ENCODE results near the gene STK24.
A peak's percentile ranks its signal among the peaks of the same experiment; 100 is the strongest.

STK24 gene

DNA sequence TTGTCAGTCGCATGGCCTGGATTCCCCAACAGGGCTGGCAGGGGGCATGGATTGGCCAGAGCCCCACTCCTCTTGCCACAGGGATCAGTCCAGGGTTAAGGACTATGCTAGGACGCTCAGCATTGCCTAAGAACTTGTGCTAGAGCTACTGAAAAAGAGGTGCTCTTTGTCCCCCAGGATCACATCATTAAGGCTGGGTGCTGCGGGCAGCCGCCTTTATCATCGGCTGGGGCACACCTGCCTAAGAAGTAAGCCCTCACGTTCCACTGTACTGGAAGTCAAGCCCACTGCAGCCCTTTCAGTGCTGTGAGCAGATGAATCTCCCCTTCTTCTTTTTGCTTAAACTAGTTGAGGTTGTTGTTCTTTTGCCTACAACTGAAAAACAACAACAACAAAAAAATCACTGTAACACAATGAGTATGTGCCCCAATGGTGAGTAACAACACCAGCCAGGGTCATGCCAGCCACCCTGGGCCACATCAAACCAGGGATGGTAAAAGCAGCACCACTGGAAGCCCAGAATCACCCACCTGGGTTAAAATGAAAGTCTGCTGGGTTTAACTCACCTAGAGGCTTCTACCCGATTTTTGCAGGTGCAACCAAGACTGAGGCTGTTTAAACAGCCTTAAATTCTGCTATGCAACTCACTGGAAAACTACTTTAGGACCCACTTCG, 20.6 kb downstream of the STK24 start:
- DNase-seq, result no peak

DNA sequence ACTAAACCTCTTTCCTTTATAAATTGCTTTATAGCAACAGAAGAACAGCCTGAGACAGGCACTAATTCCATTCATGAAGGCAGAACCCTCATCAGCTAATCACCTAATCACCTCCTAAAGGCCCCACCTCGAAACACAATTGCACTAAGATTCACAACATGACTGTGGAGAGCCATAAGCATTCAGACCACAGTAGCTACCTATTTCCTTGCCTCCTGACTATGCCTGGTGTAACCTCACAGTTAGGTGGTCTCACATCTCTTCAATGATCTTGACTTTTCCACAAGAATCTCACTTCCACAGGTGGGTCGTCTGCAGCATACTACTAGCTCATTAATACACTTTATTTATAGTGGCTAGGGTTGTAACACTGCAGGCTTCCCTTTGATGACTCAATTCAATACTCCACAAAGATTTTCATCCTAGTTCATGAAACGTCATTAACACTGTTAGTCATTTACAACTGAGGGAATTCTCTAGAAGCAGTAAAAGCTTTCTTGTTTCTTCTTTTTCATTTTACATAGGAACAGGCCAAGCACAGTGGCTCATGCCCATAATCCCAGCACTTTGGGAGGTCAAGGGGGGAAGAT, 27.1 kb downstream of the STK24 start:
- DNase-seq, result no peak

DNA sequence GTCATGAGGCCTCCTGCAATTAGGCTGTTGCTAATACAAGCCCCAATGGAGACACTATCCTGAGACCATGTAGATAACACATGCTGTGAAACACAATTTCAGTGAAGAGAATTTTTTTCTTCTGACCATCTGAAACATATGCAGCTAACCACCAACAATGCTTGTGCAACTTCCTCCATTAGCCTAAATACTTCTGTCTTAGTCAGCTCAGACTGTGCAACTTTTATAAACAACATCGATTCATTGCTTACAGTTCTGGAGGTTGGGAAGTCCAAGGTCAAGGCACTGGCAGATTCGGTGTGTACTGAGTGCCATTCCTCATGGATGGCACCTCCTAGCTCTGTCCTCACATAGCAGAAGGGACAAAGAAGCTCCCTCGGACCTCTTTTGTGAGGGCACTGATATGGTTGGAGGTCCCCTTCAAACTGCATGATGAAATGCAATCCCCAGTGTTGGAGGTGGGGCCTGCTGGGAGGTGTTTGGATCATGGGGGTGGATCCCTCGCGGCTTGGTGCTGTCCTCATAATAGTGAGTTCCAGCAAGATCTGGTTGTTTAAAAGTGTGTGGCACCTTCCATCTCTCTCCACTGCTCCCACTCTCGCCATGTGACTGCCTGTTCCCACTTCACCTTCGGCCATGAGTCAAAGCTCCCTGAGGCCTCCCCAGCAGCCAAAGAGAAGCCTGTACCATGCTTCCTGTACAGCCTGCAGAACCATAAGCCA, 27.7 kb downstream of the STK24 start:
- DNase-seq, result no peak

DNA sequence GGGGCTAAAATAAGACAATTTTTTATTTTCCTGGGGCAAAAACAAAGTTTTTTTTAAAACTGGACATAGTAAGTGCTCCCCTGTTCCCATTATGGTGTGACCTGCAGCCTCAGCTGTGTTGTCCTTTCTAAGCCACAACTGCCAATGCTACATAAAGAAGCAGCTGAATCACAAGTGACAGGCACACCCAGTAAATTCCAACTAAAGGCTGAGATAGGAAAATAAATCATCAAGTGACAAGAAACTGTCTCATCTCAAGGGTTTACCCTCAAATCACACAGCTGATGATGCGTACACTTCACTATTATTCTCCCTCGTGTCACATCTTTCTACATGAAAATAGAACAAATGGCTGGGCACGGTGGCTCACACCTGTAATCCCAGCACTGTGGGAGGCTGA, 28.7 kb downstream of the STK24 start:
- DNase-seq, result no peak

DNA sequence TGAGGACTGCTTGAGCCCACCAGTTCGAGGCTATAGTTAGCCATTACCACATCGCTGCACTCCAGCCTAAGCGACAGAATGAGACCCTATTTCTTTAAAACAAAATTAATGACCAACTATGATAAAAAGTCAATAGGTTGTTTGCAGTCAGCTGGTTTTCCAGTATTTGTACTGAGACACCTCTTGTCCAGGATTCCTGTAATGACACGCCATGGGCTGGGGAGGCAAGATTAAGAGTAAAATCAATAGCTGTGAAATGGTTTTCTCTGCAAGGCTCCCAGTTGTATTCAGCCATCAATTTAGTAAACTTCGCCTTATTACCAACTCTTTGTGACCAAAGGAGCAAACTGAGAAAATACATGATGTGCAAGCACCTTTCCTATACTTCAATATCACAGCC, 29.5 kb downstream of the STK24 start:
- DNase-seq, result no peak

DNA sequence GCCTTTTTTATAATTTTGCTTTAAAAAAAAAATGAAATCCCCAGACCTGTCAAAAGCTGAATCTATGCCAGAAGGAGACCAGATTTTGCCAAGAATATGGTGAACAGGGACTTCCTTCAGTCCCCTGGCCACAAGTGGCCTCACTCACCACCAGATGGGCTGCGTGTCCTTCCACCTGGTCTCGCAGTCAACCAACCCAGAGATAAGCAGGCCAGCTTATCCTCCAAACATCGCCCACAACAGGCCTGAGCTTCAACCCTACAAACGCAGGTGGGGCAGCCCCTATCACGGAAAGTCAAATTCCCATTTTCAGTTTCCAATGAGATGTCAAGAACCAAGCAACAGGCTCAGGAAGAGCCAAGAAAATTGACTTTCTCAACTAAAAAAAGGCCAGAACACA, 30.5 kb downstream of the STK24 start:
- DNase-seq, result no peak

DNA sequence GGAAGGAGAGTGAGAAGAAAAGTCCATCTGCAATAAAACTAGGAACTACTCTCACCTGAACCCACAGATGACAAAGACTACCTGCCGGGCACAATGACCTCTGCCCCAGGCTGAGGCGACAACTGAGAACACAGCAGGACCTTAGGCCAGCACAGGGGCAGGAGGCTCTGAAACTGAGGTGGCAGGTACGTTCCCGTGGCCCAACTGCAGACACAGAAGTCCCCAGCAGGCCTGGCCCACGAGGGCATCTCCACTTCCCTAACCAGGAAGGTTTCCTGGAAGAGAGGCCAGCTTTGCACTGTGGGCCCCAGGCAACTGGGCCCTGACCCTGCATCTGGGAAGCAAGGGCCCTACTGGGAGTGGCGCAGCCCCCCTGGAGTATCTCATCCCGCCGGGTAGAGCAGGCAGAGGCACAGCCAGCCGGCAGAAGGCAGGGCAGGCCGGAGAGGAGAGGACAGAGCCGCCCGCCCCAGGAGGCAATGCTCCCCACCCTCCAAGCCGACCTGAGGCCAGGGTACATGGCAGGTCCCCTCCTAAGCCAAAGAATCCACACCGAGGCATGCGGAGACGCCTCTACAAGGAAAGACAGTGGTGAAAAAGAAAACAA, 32.7 kb downstream of the STK24 start:
- DNase-seq, result no peak

DNA sequence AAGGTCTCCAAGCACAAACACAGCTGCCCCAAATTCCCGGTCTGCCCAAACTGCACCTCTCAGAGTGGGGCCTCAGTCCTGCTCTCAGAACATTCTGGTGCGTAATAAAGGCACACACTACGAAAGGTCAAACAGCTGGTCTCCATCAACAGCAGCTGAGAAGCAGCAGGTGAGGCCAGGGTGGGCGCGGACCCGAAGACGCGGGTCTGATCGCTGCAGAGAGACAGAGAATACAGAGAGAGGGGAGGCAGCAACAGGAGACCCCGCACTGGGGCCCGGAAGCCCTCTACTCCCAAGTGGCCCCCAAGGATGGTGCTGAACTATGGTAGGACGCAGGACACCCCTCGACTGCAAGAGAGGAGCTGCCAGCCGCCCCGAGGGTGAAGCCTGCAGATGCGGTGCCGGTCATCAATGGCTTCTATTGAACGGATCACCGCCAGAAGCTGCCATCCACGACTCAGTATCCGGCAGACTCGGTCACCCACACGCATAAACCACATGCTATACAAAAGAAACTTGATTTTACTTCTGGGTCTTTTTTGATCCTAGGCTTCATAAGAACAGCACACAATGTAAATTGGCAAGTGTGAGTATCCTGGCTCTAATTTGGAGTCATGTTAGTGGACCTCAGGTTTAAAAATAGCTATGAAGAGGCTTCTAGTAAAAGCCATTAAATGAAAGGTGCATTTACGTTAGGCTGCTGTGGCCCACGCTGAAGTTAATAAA, 33.4 kb downstream of the STK24 start:
- DNase-seq, result no peak

DNA sequence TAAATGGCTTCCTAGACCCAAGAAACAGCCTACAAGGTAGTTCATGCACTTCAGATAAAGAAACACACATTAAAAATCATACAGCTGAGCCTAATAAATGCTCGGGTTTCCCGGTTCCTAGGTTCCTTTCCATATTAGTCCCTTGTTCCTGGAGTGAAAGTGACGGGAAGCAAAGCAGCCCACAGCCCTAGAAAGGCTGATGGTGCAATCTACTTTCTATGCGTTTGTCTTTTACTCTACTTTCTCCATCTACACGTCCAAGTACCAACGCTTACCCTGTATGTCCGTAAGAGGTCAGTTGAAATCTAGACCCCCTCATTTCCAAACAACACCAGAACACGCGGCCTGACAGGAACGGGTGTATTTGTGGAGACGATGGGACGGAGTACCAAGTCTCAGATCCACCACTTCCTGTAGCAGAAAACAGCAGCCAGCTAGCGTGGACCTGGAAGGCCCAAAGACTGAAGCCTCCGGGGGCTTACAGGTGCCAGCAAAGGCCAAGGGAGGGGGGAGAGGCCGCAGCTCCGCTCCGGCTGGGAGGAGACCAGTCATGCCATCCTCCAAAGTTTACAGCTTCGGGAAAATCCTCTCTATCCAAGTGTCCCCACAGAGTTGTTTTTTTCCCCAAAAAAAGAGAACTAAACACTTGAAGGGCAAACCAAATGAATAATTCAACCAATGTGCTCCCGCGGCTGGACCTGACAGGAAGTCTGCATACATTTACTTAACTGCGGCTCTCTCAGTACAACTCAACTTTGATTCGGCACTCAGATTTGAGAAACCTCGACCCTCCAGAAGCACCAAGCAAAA, 34.1 kb downstream of the STK24 start:
- DNase-seq, result no peak

DNA sequence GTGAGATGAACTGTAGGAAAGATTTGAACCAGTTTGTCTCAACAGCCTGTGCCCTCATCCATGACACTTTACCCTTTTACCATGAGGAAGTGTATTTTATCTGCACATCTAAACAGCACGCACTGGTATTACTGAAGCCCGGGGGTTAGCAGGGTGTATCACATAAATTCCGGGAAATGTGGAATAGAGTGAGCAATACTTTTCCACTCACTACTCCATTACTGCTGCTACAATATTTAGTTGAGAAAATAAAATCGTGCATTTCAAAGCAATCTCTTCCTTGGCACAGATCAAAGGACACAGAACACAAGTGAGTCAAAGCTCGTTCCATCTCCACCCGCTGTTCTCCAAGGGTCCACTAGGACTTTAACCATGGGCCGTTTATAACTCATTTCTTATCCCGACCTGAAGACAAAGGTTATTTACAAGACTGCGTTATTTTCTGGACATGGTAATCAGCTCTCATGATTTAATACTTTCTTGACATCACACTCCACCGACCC, 35.2 kb downstream of the STK24 start:
- no peak for DNase-seq

DNA sequence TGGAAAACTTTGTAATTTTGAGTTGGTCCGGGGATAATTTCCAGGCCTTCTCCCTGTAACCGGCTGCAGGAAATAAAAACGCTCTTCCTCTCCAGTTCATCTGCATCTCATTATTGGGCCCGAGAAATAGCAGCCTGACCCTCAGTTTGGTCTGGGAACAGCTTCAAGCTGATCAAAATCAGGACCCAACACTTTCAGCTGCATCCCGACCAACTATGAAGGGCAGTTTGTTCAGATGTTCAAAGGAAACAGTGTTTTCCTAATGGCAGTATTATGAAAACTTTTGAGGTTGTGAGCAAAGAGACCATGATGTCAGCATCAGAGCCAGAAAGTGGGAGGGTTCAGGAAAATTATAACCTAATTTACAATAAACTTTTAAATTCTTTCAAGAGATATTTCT, 35.7 kb downstream of the STK24 start:
- DNase-seq, result no peak

DNA sequence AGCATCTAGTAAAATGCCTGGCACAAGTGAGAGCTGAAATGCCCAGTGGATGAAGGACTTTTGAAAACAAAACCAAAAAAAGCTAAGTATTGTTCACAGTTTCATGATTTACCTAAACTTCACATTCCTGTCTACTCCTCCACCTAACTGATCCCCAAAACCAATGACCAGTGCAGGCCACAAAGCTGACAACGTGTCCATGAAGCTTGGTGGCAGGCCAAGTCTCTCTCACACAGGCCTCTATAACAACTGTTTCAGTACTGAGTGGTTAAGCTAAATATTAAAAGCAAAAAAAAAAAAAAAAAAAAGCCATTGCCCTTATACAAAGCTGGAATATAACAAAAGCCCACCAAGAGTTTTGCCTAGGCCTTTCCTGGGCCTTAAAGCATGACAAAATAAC, 36.4 kb downstream of the STK24 start:
- no peak for DNase-seq

DNA sequence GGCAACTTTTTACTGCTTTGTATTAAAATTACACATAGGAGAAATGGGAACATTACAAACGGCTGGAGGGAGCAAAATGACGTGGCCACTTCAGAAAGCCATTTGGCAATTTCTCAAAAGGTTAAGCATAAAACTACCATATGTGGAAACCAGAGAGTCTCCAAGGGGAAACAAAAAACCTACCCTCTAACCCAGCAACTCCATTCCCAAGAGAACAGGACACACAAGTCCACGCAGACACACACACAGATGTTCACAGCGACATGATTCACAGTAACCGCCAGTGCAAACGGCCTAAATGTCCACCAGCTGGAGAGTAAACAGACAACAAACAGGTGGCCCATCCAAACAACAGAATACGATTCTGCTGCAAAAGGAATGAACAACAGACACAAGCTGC, 37.2 kb downstream of the STK24 start:
- no peak for DNase-seq

DNA sequence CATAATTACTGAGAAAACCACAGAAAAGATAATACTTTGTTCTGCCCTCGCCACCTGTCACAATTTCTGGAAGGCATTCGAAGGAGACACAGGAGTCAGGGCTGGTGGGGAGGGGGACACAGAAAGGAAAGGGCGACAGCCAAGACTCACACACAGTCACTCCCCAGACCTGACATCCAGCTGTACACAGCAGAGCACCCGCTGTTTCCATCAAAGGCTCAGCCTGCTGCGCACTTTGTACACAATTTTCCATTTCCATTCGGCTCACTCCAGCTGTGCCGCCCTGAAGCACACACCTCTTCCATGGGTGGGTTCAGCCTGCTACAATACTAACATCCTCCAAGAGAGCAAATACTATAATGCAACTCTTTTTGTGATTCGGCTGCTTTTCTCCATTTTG, 38.0 kb downstream of the STK24 start:
- peak in 1 of 2 experiments; percentile 50 for DNase-seq

DNA sequence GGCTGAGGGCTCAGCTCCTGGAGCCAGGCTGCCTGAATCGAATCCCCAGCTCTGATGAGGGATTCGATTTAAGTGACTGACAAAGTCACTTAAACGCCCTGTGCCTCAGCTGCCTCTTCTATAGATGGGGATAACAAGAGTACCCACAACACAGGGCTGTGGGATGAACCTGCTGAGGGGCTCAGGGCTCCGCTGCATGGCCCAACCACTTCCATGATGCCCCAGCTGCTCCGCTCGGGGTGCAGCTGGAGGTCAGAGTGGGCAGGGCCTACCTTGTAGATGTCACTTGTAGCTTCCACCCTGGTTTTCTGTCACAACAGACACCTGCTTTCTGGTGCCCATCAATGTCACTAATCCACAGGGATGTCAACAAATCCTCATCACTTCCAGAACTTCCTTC, 39.2 kb downstream of the STK24 start:
- no peak for DNase-seq

DNA sequence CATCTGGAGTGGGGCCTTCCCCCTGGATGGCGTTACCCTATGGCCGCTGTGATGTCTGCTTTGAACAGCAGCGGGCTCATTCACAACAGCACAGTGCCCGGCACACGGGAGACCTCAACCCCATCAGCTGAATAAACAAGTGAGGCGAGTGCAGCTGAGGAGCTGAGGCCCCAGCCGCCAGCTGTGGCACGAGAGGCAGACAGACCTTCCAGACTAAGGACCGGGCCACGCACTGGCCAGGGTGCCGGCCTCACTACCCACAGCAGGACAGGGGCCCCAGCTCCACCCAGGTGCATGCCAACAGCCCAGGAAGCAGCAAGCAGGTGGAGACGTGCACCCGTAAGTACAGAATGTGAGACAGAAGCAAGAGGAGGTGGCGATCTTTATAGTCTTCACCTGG, 39.6 kb downstream of the STK24 start:
- no peak for DNase-seq

DNA sequence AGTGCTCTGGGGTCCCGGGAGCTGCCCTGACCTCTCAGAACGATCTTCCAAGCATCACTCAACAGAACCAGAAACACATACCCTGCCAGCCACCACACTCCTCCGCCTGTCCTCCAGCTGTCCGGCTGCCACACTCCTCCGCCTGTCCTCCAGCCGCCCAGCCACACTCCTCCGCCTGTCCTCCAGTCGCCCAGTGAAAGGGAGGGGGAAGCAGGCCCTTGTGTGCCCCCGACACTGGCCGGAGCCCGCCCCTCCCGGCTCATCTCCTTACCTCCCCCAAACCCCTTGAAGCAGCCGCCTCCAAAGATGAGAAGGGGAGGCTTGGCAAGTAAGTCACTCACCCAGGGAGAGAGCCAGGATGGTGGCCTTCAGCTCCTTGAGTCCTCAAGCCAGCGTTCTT, 40.2 kb downstream of the STK24 start:
- DNase-seq, result no peak

DNA sequence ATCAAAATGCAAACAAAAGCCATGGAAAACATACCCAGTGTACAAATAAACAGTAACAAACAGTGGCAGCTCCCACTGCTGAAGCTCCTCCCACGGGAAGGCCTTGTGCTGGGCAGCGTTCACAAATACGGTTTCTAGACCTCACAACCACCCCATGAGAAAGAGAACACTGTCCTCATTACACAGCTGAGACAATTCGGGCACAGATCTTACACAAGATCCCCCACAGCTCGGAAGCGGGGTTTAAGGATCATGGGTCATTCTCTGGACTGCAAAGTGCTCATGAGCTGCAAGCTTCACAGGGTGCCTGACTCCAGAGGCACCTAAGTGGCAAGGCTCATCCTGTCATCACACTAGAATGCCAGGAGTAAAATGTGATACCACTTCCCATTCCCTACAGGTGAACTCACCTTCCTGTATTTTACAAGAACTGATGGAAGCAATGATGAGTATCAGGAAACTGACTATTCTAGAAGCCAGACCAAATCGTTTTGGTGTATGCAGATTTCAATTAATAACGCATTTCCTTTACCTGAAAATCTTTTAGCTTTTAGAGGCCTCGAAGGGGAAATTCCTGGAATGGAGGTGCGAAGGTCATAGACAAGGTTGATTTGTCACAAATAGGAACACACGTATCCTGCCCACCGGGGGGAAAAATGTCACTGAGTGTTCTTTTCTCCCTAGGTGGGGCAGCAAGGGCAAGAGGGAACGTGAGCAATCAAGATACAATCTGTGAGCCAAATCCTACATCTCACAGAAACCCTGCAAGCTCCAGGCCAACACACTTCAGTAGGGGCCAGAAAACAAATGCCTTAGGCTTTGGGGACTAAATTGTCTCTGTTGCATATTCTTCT, 41.2 kb downstream of the STK24 start:
- no peak for DNase-seq

DNA sequence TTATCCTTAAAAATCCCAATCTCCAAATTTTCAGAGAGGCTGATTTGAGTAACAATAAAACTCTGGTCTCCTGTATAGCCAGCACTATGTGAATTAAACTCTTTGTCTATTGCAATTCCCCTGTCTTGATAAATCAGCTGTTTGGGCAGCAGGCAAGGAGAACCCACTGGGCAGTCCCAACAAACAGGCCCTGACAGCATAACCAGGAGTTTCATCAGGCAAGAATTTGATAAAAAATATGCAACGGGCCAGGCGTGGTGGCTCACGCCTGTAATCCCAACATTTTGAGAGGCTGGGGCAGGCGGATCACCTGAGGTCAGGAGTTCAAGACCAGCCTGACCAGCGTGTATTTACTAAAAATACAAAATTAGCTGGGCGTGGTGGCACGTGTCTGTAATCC, 42.1 kb downstream of the STK24 start:
- DNase-seq, result no peak

DNA sequence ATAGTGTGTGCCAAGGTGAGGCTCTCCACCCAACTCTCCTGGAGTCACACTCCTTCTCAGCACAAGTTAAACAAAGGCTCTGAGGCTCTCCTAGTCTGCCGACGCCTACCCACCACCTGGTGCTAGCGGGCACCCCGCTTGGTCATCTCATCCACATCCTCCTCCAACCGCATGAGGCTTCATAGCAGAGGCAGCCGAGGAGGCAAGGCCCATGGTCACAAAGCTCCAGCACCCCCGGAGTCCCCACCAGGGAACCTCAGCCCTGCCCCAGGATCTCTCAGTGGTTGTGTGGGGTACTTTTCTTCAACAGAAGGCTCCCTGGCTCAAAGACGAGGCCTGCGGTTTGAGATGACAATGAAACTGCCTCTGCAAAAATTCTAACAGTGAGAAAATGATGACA, 43.0 kb downstream of the STK24 start:
- no peak for DNase-seq

DNA sequence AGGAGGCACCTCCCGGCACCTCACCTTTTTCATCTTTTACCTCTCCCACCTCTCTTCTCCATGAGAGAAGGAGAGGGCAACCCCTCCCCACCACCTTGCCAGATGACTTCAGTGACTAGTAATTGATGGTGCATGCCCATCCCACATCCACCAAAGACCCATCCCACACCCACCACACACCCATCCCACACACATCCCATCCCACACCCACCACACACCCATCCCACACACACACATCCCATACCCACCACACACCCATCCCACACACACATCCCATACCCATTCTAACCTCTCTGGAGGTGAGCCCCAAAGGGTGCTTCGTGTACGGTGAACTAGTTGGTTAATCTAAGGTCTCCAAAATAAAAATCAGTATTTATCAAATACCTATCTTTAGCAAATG, 44.7 kb downstream of the STK24 start:
- no peak for DNase-seq
